ENCODE data around the gene CFAP161.

Gene CFAP161

GRCh38 chr15:81160312-81161159, 26.5 kb downstream of the CFAP161 start:
- peak; percentile 57 to 81 for DNase-seq

- DNase-seq, result no peak
Measured at GRCh38 chr15:81161160-81161673, 27.1 kb downstream of the CFAP161 start.

GRCh38 chr15:81161851-81162250, 27.8 kb downstream of the CFAP161 start:
- DNase-seq, result no peak

GRCh38 chr15:81163961-81164800, 30.1 kb downstream of the CFAP161 start:
- DNase-seq, result no peak

- DNase-seq, result no peak
Measured at GRCh38 chr15:81165535-81165934, 31.5 kb downstream of the CFAP161 start.

- DNase-seq, result no peak
Measured at GRCh38 chr15:81166636-81167305, 32.7 kb downstream of the CFAP161 start.

GRCh38 chr15:81168131-81168526, 34.1 kb downstream of the CFAP161 start:
- no peak for DNase-seq

GRCh38 chr15:81168644-81169043, 34.6 kb downstream of the CFAP161 start:
- no peak for DNase-seq

GRCh38 chr15:81170511-81170910, 36.4 kb downstream of the CFAP161 start:
- DNase-seq, result peak in 1 of 2 experiments; percentile 12

GRCh38 chr15:81171286-81171685, 37.2 kb downstream of the CFAP161 start:
- no peak for DNase-seq

GRCh38 chr15:81174125-81174791, 40.2 kb downstream of the CFAP161 start:
- DNase-seq, result no peak

GRCh38 chr15:81174792-81175327, 40.8 kb downstream of the CFAP161 start:
- DNase-seq, result no peak

- no peak for DNase-seq
Measured at GRCh38 chr15:81175496-81175895, 41.4 kb downstream of the CFAP161 start.

- no peak for DNase-seq
Measured at GRCh38 chr15:81176291-81176893, 42.3 kb downstream of the CFAP161 start.

- DNase-seq, result no peak
Measured at GRCh38 chr15:81178365-81178764, 44.3 kb downstream of the CFAP161 start.

- DNase-seq, result no peak
Measured at GRCh38 chr15:81181220-81181619, 47.1 kb downstream of the CFAP161 start.

- no peak for DNase-seq
Measured at GRCh38 chr15:81182031-81182755, 48.1 kb downstream of the CFAP161 start.

GRCh38 chr15:81182756-81183438, 48.8 kb downstream of the CFAP161 start:
- DNase-seq, result no peak

GRCh38 chr15:81183439-81183775, 49.3 kb downstream of the CFAP161 start:
- DNase-seq, result no peak

GRCh38 chr15:81184188-81184587, 50.1 kb downstream of the CFAP161 start:
- peak in 1 of 2 experiments; percentile 1 for DNase-seq
